ENCODE measurements around the gene BGN.

Gene BGN

DNA sequence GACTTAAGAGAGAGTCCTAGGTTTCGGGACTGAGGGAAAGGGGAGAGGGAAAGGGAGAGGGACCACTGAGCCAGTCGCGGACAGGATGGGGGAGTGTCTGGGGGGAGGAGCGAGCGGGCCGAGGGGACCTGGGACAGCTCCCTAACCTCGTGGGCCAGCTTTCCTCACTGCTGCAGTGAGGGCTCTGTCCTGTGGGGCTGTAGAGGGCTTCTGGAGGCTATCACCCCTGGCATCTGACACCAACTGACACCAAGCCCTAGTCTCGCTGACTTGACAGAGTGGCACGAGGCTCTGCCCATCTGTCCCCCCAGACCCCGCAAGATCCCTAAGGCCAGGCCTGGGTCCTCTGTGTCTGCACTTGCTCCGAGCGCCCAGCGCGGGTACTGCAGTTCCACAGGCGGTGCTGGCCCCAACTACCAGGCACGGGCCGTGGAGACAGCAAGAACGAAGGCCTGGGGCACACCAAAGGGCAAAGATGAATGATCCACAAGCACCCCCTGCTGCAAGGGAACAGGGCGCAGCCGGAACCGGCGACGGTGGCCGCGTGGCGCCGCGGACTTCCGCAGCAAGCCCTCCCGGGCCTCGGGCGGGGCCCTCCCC is 24.9 kb upstream of the BGN start:
- Histone ChIP-seq H3K36me3 (ENCODE audit: control insufficient read depth in 2 of 2, insufficient read depth in 1 of 2, low read length in 2 of 2) (peaks cover 0 to 26% of the 10 kb centered on the region in 2 experiments; a peak in 1 of 3 replicates), H3K4me3 (ENCODE audit: low read depth, low read length) (peak overlapping the region; percentile 67), H3K9me3 (ENCODE audit: control insufficient read depth, insufficient read depth, low read depth, low read length) (no peaks in the 10 kb centered on the region), H3K4me1 (ENCODE audit: control insufficient read depth, insufficient read depth, low read length) (no peaks in the 10 kb centered on the region), H3K27ac (ENCODE audit: extremely low read depth, low read depth, low read length) (peak overlapping the region; percentile 55; the same call in 1 of the 2 replicates)
- ChIA-PET POLR2A (interaction anchor here (1.8 kb wide), 1 partner anchor 37 kb away, joined by 5 read pairs; no protein-coding TSS in a partner anchor), CTCF (interaction anchor here (0.6 to 8.6 kb wide), 15 partner anchors 9 to 529 kb away, joined by 3 to 89 read pairs (median 4); no protein-coding TSS in a partner anchor)
- TF ChIP-seq ZNF501 (tag by site-specific recombination; IDR thresholded peaks at IDR 0.05) (no peak), ZNF561 (tag by site-specific recombination; IDR thresholded peaks at IDR 0.05; ENCODE audit: borderline replicate concordance) (no peak), ZNF114 (tag by site-specific recombination; IDR thresholded peaks at IDR 0.05) (no peak), ZNF335 (tag by site-specific recombination; conservative IDR thresholded peaks at IDR 0.05) (peak; percentile 70), ZNF76 (tag by site-specific recombination; IDR thresholded peaks at IDR 0.05; ENCODE audit: borderline replicate concordance, low read depth) (0 out of 2 replicates have a peak, but pooled peaks have one; percentile 5), ZIC2 (tag by site-specific recombination; IDR thresholded peaks at IDR 0.05) (peak; percentile 10; the same call in 1 of the 2 replicates), ZBTB48 (tag by site-specific recombination; IDR thresholded peaks at IDR 0.05) (peak; percentile 96), PRDM1 (tag by site-specific recombination; IDR thresholded peaks at IDR 0.05) (peak; percentile 24; the same call in 1 of the 2 replicates), ZNF843 (tag by site-specific recombination; IDR thresholded peaks at IDR 0.05) (no peak), ZNF140 (tag by site-specific recombination; IDR thresholded peaks at IDR 0.05) (no peak), SP3 (tag by site-specific recombination; IDR thresholded peaks at IDR 0.05) (no peak), ZEB2 (tag by site-specific recombination; IDR thresholded peaks at IDR 0.05) (no peak), ZNF366 (tag by site-specific recombination; conservative IDR thresholded peaks at IDR 0.05) (no peak), ZBTB20 (tag by site-specific recombination; IDR thresholded peaks at IDR 0.05) (peak; percentile 20; the same call in 1 of the 2 replicates)
- TF ChIP-seq, protein P1, sequence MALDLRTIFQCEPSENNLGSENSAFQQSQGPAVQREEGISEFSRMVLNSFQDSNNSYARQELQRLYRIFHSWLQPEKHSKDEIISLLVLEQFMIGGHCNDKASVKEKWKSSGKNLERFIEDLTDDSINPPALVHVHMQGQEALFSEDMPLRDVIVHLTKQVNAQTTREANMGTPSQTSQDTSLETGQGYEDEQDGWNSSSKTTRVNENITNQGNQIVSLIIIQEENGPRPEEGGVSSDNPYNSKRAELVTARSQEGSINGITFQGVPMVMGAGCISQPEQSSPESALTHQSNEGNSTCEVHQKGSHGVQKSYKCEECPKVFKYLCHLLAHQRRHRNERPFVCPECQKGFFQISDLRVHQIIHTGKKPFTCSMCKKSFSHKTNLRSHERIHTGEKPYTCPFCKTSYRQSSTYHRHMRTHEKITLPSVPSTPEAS (tag by site-specific recombination; IDR thresholded peaks at IDR 0.05) = no peak
- TF ChIP-seq, protein P2, sequence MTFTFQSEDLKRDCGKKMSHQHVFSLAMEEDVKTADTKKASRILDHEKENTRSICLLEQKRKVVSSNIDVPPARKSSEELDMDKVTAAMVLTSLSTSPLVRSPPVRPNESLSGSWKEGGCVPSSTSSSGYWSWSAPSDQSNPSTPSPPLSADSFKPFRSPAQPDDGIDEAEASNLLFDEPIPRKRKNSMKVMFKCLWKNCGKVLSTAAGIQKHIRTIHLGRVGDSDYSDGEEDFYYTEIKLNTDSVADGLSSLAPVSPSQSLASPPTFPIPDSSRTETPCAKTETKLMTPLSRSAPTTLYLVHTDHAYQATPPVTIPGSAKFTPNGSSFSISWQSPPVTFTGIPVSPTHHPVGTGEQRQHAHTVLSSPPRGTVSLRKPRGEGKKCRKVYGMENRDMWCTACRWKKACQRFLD (tag by site-specific recombination; IDR thresholded peaks at IDR 0.05) = 0 out of 2 replicates have a peak, but pooled peaks have one; percentile 24
- TF ChIP-seq, protein P3, sequence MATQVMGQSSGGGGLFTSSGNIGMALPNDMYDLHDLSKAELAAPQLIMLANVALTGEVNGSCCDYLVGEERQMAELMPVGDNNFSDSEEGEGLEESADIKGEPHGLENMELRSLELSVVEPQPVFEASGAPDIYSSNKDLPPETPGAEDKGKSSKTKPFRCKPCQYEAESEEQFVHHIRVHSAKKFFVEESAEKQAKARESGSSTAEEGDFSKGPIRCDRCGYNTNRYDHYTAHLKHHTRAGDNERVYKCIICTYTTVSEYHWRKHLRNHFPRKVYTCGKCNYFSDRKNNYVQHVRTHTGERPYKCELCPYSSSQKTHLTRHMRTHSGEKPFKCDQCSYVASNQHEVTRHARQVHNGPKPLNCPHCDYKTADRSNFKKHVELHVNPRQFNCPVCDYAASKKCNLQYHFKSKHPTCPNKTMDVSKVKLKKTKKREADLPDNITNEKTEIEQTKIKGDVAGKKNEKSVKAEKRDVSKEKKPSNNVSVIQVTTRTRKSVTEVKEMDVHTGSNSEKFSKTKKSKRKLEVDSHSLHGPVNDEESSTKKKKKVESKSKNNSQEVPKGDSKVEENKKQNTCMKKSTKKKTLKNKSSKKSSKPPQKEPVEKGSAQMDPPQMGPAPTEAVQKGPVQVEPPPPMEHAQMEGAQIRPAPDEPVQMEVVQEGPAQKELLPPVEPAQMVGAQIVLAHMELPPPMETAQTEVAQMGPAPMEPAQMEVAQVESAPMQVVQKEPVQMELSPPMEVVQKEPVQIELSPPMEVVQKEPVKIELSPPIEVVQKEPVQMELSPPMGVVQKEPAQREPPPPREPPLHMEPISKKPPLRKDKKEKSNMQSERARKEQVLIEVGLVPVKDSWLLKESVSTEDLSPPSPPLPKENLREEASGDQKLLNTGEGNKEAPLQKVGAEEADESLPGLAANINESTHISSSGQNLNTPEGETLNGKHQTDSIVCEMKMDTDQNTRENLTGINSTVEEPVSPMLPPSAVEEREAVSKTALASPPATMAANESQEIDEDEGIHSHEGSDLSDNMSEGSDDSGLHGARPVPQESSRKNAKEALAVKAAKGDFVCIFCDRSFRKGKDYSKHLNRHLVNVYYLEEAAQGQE (tag by site-specific recombination; IDR thresholded peaks at IDR 0.05) = peak; percentile 97
- TF ChIP-seq, protein P4, sequence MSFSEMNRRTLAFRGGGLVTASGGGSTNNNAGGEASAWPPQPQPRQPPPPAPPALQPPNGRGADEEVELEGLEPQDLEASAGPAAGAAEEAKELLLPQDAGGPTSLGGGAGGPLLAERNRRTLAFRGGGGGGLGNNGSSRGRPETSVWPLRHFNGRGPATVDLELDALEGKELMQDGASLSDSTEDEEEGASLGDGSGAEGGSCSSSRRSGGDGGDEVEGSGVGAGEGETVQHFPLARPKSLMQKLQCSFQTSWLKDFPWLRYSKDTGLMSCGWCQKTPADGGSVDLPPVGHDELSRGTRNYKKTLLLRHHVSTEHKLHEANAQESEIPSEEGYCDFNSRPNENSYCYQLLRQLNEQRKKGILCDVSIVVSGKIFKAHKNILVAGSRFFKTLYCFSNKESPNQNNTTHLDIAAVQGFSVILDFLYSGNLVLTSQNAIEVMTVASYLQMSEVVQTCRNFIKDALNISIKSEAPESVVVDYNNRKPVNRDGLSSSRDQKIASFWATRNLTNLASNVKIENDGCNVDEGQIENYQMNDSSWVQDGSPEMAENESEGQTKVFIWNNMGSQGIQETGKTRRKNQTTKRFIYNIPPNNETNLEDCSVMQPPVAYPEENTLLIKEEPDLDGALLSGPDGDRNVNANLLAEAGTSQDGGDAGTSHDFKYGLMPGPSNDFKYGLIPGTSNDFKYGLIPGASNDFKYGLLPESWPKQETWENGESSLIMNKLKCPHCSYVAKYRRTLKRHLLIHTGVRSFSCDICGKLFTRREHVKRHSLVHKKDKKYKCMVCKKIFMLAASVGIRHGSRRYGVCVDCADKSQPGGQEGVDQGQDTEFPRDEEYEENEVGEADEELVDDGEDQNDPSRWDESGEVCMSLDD (tag by site-specific recombination; IDR thresholded peaks at IDR 0.05) = no peak
- TF ChIP-seq, protein P5, sequence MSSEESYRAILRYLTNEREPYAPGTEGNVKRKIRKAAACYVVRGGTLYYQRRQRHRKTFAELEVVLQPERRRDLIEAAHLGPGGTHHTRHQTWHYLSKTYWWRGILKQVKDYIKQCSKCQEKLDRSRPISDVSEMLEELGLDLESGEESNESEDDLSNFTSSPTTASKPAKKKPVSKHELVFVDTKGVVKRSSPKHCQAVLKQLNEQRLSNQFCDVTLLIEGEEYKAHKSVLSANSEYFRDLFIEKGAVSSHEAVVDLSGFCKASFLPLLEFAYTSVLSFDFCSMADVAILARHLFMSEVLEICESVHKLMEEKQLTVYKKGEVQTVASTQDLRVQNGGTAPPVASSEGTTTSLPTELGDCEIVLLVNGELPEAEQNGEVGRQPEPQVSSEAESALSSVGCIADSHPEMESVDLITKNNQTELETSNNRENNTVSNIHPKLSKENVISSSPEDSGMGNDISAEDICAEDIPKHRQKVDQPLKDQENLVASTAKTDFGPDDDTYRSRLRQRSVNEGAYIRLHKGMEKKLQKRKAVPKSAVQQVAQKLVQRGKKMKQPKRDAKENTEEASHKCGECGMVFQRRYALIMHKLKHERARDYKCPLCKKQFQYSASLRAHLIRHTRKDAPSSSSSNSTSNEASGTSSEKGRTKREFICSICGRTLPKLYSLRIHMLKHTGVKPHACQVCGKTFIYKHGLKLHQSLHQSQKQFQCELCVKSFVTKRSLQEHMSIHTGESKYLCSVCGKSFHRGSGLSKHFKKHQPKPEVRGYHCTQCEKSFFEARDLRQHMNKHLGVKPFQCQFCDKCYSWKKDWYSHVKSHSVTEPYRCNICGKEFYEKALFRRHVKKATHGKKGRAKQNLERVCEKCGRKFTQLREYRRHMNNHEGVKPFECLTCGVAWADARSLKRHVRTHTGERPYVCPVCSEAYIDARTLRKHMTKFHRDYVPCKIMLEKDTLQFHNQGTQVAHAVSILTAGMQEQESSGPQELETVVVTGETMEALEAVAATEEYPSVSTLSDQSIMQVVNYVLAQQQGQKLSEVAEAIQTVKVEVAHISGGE (tag by site-specific recombination; conservative IDR thresholded peaks at IDR 0.05; ENCODE audit: low read depth) = peak; percentile 24; the same call in 1 of the 2 replicates
- TF ChIP-seq, protein P6, sequence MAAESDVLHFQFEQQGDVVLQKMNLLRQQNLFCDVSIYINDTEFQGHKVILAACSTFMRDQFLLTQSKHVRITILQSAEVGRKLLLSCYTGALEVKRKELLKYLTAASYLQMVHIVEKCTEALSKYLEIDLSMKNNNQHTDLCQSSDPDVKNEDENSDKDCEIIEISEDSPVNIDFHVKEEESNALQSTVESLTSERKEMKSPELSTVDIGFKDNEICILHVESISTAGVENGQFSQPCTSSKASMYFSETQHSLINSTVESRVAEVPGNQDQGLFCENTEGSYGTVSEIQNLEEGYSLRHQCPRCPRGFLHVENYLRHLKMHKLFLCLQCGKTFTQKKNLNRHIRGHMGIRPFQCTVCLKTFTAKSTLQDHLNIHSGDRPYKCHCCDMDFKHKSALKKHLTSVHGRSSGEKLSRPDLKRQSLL (tag by site-specific recombination; IDR thresholded peaks at IDR 0.05) = no peak
- TF ChIP-seq, protein P7, sequence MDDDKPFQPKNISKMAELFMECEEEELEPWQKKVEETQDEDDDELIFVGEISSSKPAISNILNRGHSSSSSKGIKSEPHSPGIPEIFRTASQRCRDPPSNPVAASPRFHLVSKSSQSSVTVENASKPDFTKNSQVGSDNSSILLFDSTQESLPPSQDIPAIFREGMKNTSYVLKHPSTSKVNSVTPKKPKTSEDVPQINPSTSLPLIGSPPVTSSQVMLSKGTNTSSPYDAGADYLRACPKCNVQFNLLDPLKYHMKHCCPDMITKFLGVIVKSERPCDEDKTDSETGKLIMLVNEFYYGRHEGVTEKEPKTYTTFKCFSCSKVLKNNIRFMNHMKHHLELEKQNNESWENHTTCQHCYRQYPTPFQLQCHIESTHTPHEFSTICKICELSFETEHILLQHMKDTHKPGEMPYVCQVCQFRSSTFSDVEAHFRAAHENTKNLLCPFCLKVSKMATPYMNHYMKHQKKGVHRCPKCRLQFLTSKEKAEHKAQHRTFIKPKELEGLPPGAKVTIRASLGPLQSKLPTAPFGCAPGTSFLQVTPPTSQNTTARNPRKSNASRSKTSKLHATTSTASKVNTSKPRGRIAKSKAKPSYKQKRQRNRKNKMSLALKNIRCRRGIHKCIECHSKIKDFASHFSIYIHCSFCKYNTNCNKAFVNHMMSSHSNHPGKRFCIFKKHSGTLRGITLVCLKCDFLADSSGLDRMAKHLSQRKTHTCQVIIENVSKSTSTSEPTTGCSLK (tag by site-specific recombination; IDR thresholded peaks at IDR 0.05) = no peak
